ENCODE measurements around the gene TMEM273. TPM values are rescaled to one million over a fixed set of nuclear protein-coding genes. Genes with fewer than 3 reads are reported as not detected.

TMEM273 gene
- total RNA-seq, 1 experiment from 2014 or later = not detected

- no peak overlapping the region for H3K4me2 ChIP-seq (ENCODE audit: low read length)
- no peaks in the 10 kb centered on the region for H3K9me3 ChIP-seq (ENCODE audit: control insufficient read depth in 1 of 2, insufficient read depth in 1 of 2, low read depth in 1 of 2, low read length in 2 of 2)
- CTCF ChIA-PET = interaction anchor here (0.7 kb wide), 1 partner anchor 13 kb away, joined by 3 read pairs; no protein-coding TSS in a partner anchor
- POLR2A ChIA-PET = no interaction called here
- H3K4me1 ChIP-seq (ENCODE audit: control insufficient read depth in 1 of 2, insufficient read depth in 2 of 2, low read length in 2 of 2) = no peaks in the 10 kb centered on the region
- ATAC-seq (no peak), DNase-seq (ENCODE audit: low read depth, low spot score) (no peak)
- H3K27me3 ChIP-seq (ENCODE audit: insufficient read depth, low read length) = peaks cover 66% of the 10 kb centered on the region
- TF ChIP-seq, protein P1, sequence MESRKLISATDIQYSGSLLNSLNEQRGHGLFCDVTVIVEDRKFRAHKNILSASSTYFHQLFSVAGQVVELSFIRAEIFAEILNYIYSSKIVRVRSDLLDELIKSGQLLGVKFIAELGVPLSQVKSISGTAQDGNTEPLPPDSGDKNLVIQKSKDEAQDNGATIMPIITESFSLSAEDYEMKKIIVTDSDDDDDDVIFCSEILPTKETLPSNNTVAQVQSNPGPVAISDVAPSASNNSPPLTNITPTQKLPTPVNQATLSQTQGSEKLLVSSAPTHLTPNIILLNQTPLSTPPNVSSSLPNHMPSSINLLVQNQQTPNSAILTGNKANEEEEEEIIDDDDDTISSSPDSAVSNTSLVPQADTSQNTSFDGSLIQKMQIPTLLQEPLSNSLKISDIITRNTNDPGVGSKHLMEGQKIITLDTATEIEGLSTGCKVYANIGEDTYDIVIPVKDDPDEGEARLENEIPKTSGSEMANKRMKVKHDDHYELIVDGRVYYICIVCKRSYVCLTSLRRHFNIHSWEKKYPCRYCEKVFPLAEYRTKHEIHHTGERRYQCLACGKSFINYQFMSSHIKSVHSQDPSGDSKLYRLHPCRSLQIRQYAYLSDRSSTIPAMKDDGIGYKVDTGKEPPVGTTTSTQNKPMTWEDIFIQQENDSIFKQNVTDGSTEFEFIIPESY (IDR thresholded peaks at IDR 0.05; ENCODE audit: extremely low read depth, insufficient replicate concordance, low read length) = no peak
- no peak for TF ChIP-seq POLR2AphosphoS5 (IDR thresholded peaks at IDR 0.05; ENCODE audit: low read depth, low read length)
- TF ChIP-seq SIN3A (IDR thresholded peaks at IDR 0.05; ENCODE audit: low read depth) = no peak
- TF ChIP-seq CBX3 (IDR thresholded peaks at IDR 0.05; ENCODE audit: low read depth) = no peak
- TF ChIP-seq JUND (IDR thresholded peaks at IDR 0.05) = no peak
- TF ChIP-seq SRF (IDR thresholded peaks at IDR 0.05; ENCODE audit: low read depth) = no peak
- no peak for TF ChIP-seq ELF1 (IDR thresholded peaks at IDR 0.05; ENCODE audit: borderline replicate concordance, low read depth)
- no peak for TF ChIP-seq MAX (IDR thresholded peaks at IDR 0.05)
- TF ChIP-seq, protein P2, sequence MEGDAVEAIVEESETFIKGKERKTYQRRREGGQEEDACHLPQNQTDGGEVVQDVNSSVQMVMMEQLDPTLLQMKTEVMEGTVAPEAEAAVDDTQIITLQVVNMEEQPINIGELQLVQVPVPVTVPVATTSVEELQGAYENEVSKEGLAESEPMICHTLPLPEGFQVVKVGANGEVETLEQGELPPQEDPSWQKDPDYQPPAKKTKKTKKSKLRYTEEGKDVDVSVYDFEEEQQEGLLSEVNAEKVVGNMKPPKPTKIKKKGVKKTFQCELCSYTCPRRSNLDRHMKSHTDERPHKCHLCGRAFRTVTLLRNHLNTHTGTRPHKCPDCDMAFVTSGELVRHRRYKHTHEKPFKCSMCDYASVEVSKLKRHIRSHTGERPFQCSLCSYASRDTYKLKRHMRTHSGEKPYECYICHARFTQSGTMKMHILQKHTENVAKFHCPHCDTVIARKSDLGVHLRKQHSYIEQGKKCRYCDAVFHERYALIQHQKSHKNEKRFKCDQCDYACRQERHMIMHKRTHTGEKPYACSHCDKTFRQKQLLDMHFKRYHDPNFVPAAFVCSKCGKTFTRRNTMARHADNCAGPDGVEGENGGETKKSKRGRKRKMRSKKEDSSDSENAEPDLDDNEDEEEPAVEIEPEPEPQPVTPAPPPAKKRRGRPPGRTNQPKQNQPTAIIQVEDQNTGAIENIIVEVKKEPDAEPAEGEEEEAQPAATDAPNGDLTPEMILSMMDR (IDR thresholded peaks at IDR 0.05 in 2 of 3, conservative IDR thresholded peaks at IDR 0.05 in 1 of 3; ENCODE audit: borderline replicate concordance in 1 of 3, insufficient read depth in 1 of 3, low read depth in 2 of 3, low read length in 2 of 3) = no peak
- TF ChIP-seq EZH2 (IDR thresholded peaks at IDR 0.05) = no peak
- RAD21 ChIA-PET (ENCODE audit: low non-redundant PET in 1 of 2, low total read pairs in 2 of 2, uncharacterized antibody in 2 of 2, unreplicated experiment in 2 of 2) = no interaction called here
- no TSS peak for BruUV-seq (replicated peaks)
- no peaks in the 10 kb centered on the region for H3K9me2 ChIP-seq (ENCODE audit: insufficient read depth)
- H2AFZ ChIP-seq (ENCODE audit: low read depth, low read length, poor library complexity, severe bottlenecking) = no peak overlapping the region
- intact Hi-C loops (cut with micrococcal nuclease) = no loop called here
- no peak overlapping the region for H3K4me3 ChIP-seq (replicated peaks in 1 of 2; ENCODE audit: low read depth in 1 of 2, low read length in 2 of 2)
- no peaks in the 10 kb centered on the region for H3K79me2 ChIP-seq (ENCODE audit: insufficient read depth, low read length)
- no peaks in the 10 kb centered on the region for H4K20me1 ChIP-seq (ENCODE audit: insufficient read depth)
- H3K9ac ChIP-seq (ENCODE audit: low read length) = no peak overlapping the region
- no peak overlapping the region for H3K27ac ChIP-seq (ENCODE audit: low read depth, low read length)
- H3K36me3 ChIP-seq (ENCODE audit: control insufficient read depth in 1 of 2, insufficient read depth in 2 of 2, low read length in 2 of 2) = no peaks in the 10 kb centered on the region
These were observed 37.2 kb downstream of the TMEM273 start for GRCh38 chr10:49151025-49151445.
